Measurements from ENCODE around the gene FOCAD.

DNA sequence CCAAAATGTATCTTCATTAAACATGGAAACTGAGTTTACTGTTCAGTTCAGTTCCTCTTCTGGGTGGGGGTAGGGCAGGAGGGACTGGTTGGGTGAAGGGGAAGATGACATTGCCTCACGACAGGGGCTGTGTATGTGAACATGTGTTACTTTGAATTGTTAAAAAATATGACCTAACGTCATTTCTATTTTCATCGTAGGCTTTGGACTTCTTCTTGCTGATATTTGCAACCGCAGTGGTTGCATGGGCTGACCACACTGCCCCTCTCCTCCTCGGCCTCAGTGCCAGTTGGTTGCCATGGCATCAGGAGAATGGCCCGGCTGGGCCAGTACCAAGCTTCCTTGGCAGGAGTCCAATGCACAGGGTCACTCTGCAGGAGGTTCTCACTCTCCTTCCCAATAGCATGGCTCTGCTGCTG lies 305.9 kb downstream of the FOCAD start:
- TF ChIP-seq, protein P1, sequence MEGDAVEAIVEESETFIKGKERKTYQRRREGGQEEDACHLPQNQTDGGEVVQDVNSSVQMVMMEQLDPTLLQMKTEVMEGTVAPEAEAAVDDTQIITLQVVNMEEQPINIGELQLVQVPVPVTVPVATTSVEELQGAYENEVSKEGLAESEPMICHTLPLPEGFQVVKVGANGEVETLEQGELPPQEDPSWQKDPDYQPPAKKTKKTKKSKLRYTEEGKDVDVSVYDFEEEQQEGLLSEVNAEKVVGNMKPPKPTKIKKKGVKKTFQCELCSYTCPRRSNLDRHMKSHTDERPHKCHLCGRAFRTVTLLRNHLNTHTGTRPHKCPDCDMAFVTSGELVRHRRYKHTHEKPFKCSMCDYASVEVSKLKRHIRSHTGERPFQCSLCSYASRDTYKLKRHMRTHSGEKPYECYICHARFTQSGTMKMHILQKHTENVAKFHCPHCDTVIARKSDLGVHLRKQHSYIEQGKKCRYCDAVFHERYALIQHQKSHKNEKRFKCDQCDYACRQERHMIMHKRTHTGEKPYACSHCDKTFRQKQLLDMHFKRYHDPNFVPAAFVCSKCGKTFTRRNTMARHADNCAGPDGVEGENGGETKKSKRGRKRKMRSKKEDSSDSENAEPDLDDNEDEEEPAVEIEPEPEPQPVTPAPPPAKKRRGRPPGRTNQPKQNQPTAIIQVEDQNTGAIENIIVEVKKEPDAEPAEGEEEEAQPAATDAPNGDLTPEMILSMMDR (IDR thresholded peaks at IDR 0.05) = no peak
- TF ChIP-seq EZH2 (IDR thresholded peaks at IDR 0.05) (no peak), EZH2phosphoT487 (IDR thresholded peaks at IDR 0.05) (no peak)

Data from neural progenitor cell (in vitro differentiated cells).